Uterus (tissue), 4 donors: Measurements from ENCODE around the gene FNBP1L. TPM values are rescaled to one million over a fixed set of nuclear protein-coding genes. Genes with fewer than 3 reads are reported as not detected.
"Not testable (repeated sequence)": the region's sequence is repeated elsewhere in the genome, so short reads cannot be mapped to it uniquely, and the experiment has no call there.

Experiments
- DNase-seq, 2 donors: peaks; one replicate each; pipeline ENCODE4 v3.0.0-alpha.2; 2019 to 2020
- H3K27ac ChIP-seq, 2 donors: fragments of 200-600 bp; sonication (generic); 1 replicate in 1 of 2; 2 replicates in 1 of 2; pipeline ENCODE4 v1.5.1; 2016 to 2018
- H3K27me3 ChIP-seq, 2 donors: fragments of 200-600 bp; sonication (generic); one replicate each; pipeline ENCODE4 v1.5.1; 2018 to 2019; ENCODE audit warnings: control low read depth in 1 of 2
- H3K36me3 ChIP-seq, 2 donors: fragments of 200-600 bp; sonication (generic); one replicate each; pipeline ENCODE4 v1.5.1; 2019; ENCODE audit warnings: control low read depth in 1 of 2
- H3K4me1 ChIP-seq, 2 donors: fragments of 200-600 bp; sonication (generic); one replicate each; pipeline ENCODE4 v1.5.1; 2018 to 2019; ENCODE audit warnings: control low read depth in 1 of 2
- H3K4me3 ChIP-seq, 2 donors: fragments of 200-600 bp; sonication (generic); 1 replicate in 1 of 2; 2 replicates in 1 of 2; pipeline ENCODE4 v1.5.1; 2018 to 2019; ENCODE audit warnings: mild to moderate bottlenecking in 1 of 2
- H3K9me3 ChIP-seq, 2 donors: fragments of 200-600 bp; sonication (generic); one replicate each; pipeline ENCODE4 v1.5.1; 2019; ENCODE audit warnings: control low read depth in 1 of 2
- CTCF ChIP-seq, 4 experiments: fragments of 200-600 bp in 2 of 4; fragments of 450-650 bp in 2 of 4; sonication (generic) in 2 of 4; IDR thresholded peaks; one replicate each; pipeline ENCODE4 v1.5.1; 2016 to 2019; ENCODE audit warnings: antibody characterized with exemption in 4 of 4, mild to moderate bottlenecking in 2 of 4, moderate library complexity in 1 of 4
- POLR2A ChIP-seq, 2 donors: fragments of 450-650 bp; IDR thresholded peaks; one replicate each; pipeline ENCODE4 v1.6.1; 2016; ENCODE audit warnings: antibody characterized with exemption in 2 of 2, mild to moderate bottlenecking in 1 of 2, moderate library complexity in 1 of 2
- intact Hi-C: fragments of 100-400 bp; cut with DNase I; formaldehyde crosslinking; loops from one replicate; pipeline ENCODE4 v1.15.1; 2023; ENCODE audit warnings: low total_unique reads
- total RNA-seq, 4 donors: library from RNA; depleted of rRNA in 3 of 4; stranded (reverse); fragments of >200 nt in 3 of 4; gene quantifications; one replicate each; pipeline versions ENCODE4 v1.1.0 to v1.2.4, GENCODE V29; 2014 to 2023
- donor health status: DM: yes; HTN: yes; CAD: no.

FNBP1L gene
- total RNA-seq, 4 donors from 2014 or later = 14.9 to 88.1 (median 23.0) TPM

- H3K9me3 ChIP-seq = no peaks in the 10 kb centered on the region
- H3K4me1 ChIP-seq = no peaks in the 10 kb centered on the region
- H3K4me3 ChIP-seq = no peak overlapping the region
- DNase-seq = no peak
- no peak for TF ChIP-seq POLR2A (IDR thresholded peaks at IDR 0.05)
- H3K36me3 ChIP-seq = no peaks in the 10 kb centered on the region
- H3K27me3 ChIP-seq = no peaks in the 10 kb centered on the region
- H3K27ac ChIP-seq = no peak overlapping the region
- intact Hi-C loops = no loop called here
Observed at GRCh38 chr1:93461236-93461635, 13.3 kb downstream of the FNBP1L start.

- TF ChIP-seq POLR2A (IDR thresholded peaks at IDR 0.05) (no peak), CTCF (IDR thresholded peaks at IDR 0.05) (no peak)
- H3K36me3 ChIP-seq = no peaks in the 10 kb centered on the region
Observed at GRCh38 chr1:93463960-93464359, 16.0 kb downstream of the FNBP1L start.

GRCh38 chr1:93465371-93466082, 17.6 kb downstream of the FNBP1L start:
- DNase-seq, H3K27me3 ChIP-seq, H3K27ac ChIP-seq, H3K9me3 ChIP-seq, H3K4me1 ChIP-seq, intact Hi-C loops, H3K36me3 ChIP-seq, H3K4me3 ChIP-seq: not testable (repeated sequence)

More at GRCh38 chr1:93463960-93464359, 16.0 kb downstream of the FNBP1L start:
- Histone ChIP-seq H3K4me1 (no peaks in the 10 kb centered on the region), H3K4me3 (no peak overlapping the region), H3K27me3 (no peaks in the 10 kb centered on the region), H3K9me3 (no peaks in the 10 kb centered on the region), H3K27ac (no peak overlapping the region)
- DNase-seq = no peak
- intact Hi-C loops = no loop called here

GRCh38 chr1:93467606-93468005, 19.7 kb downstream of the FNBP1L start:
- no peak for DNase-seq
- Histone ChIP-seq H3K9me3 (no peaks in the 10 kb centered on the region), H3K4me3 (no peak overlapping the region), H3K27ac (no peak overlapping the region), H3K27me3 (no peaks in the 10 kb centered on the region), H3K4me1 (no peaks in the 10 kb centered on the region), H3K36me3 (no peaks in the 10 kb centered on the region)
- TF ChIP-seq CTCF (IDR thresholded peaks at IDR 0.05) (no peak), POLR2A (IDR thresholded peaks at IDR 0.05) (no peak)
- intact Hi-C loops = no loop called here

- no peaks in the 10 kb centered on the region for H3K9me3 ChIP-seq
- H3K4me1 ChIP-seq = no peaks in the 10 kb centered on the region
- no peaks in the 10 kb centered on the region for H3K36me3 ChIP-seq
- no peak for DNase-seq
- TF ChIP-seq POLR2A (IDR thresholded peaks at IDR 0.05) = no peak
- TF ChIP-seq CTCF (IDR thresholded peaks at IDR 0.05) = no peak
- no peak overlapping the region for H3K4me3 ChIP-seq
- no peak overlapping the region for H3K27ac ChIP-seq
- intact Hi-C loops = no loop called here
- no peaks in the 10 kb centered on the region for H3K27me3 ChIP-seq
Observed at GRCh38 chr1:93468662-93469061, 20.7 kb downstream of the FNBP1L start.

- not testable (repeated sequence) for H3K27me3 ChIP-seq, DNase-seq
Observed at GRCh38 chr1:93469223-93469622, 21.3 kb downstream of the FNBP1L start.

GRCh38 chr1:93471284-93471683, 23.4 kb downstream of the FNBP1L start:
- Histone ChIP-seq H3K4me1 (no peaks in the 10 kb centered on the region), H3K9me3 (no peaks in the 10 kb centered on the region), H3K4me3 (no peak overlapping the region), H3K27me3 (no peaks in the 10 kb centered on the region), H3K27ac (no peak overlapping the region), H3K36me3 (no peaks in the 10 kb centered on the region)
- TF ChIP-seq CTCF (IDR thresholded peaks at IDR 0.05) = no peak
- no peak for TF ChIP-seq POLR2A (IDR thresholded peaks at IDR 0.05)
- no peak for DNase-seq
- intact Hi-C loops = no loop called here

More at GRCh38 chr1:93469223-93469622, 21.3 kb downstream of the FNBP1L start:
- H3K4me1 ChIP-seq, H3K27ac ChIP-seq, H3K4me3 ChIP-seq, intact Hi-C loops, H3K36me3 ChIP-seq, H3K9me3 ChIP-seq: not testable (repeated sequence)
